Erythroblast (primary cell): Measurements from ENCODE around the gene FER.

ENCODE experiments used
- GATA1 ChIP-seq: IDR thresholded peaks from 2 replicates; pipeline ENCODE4 v1.6.1; 2011; ENCODE audit warnings: low read depth, mild to moderate bottlenecking, control low read depth, low read length, moderate library complexity
- POLR2A ChIP-seq: IDR thresholded peaks from 2 replicates; pipeline ENCODE4 v1.6.1; 2011; ENCODE audit warnings: mild to moderate bottlenecking, low read length

DNA sequence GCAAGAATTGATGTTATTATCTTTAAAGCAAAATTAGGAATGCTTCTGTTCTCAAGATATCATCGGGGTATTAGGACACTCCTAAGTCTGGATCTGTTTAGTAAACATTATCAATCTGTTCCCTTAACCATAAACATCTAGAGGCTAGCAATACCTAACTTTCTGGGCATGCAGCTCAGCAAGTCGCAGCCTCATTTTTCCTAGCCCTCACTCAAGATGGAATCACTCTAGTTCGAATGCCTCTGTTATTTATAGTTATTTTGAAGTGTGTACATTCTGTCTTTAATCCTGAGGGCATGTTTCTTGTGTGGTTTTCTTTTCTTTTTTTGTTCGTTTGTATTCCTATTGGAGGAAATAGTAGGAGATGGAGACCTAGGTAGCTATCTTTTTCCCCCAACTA is 66.9 kb downstream of the FER start:
- TF ChIP-seq POLR2A = no peak
- TF ChIP-seq GATA1 = no peak
